T-helper 22 cell (primary cell): ENCODE measurements around the gene FOXL1.

Experiments
- DNase-seq: peaks from one replicate; pipeline ENCODE4 v3.0.0-alpha.2; 2020; ENCODE audit warnings: low read depth

FOXL1 gene

GRCh38 chr16:86549076-86549892, 29.1 kb upstream of the FOXL1 start:
- no peak for DNase-seq

- DNase-seq = no peak
Observed at GRCh38 chr16:86549893-86550190, 28.5 kb upstream of the FOXL1 start.

GRCh38 chr16:86550281-86550680, 28.1 kb upstream of the FOXL1 start:
- no peak for DNase-seq

GRCh38 chr16:86553356-86553755, 25.0 kb upstream of the FOXL1 start:
- DNase-seq = no peak

GRCh38 chr16:86554599-86554916, 23.8 kb upstream of the FOXL1 start:
- no peak for DNase-seq

GRCh38 chr16:86554917-86555703, 23.2 kb upstream of the FOXL1 start, which contains the start of gene MTHFSD:
TSS of gene MTHFSD (minus strand) at chr16:86555235. CDS start at chr16:86555184, 51 bp downstream.
- peak; percentile 86 for DNase-seq

- DNase-seq = no peak
Observed at GRCh38 chr16:86555704-86556075, 22.7 kb upstream of the FOXL1 start.

GRCh38 chr16:86556576-86556975, 21.8 kb upstream of the FOXL1 start:
- no peak for DNase-seq

- DNase-seq = no peak
Observed at GRCh38 chr16:86557587-86557986, 20.8 kb upstream of the FOXL1 start.

GRCh38 chr16:86558355-86559193, 19.8 kb upstream of the FOXL1 start:
- no peak for DNase-seq

GRCh38 chr16:86559802-86560305, 18.5 kb upstream of the FOXL1 start:
- DNase-seq = no peak

GRCh38 chr16:86562356-86562755, 16.0 kb upstream of the FOXL1 start:
- no peak for DNase-seq

GRCh38 chr16:86563469-86564345, 14.6 kb upstream of the FOXL1 start:
- DNase-seq = peak; percentile 66

GRCh38 chr16:86565181-86565631, 13.1 kb upstream of the FOXL1 start:
- DNase-seq = no peak

- DNase-seq = no peak
Observed at GRCh38 chr16:86565644-86566511, 12.5 kb upstream of the FOXL1 start.

GRCh38 chr16:86566601-86566965, 11.8 kb upstream of the FOXL1 start, which contains the start of gene FOXC2:
TSS of gene FOXC2 (plus strand) at chr16:86566829. CDS start at chr16:86567336, 507 bp downstream.
- peak; percentile 13 for DNase-seq

- no peak for DNase-seq
Observed at GRCh38 chr16:86566966-86567700, 11.2 kb upstream of the FOXL1 start.

- no peak for DNase-seq
Observed at GRCh38 chr16:86567701-86568581, 10.4 kb upstream of the FOXL1 start.
